Measurements from ENCODE around the gene VTCN1.

The VTCN1 gene

GRCh38 chr1:117116090-117116783 lies 94.5 kb downstream of the VTCN1 start:
- H3K4me1 ChIP-seq (ENCODE audit: control extremely low read depth in 1 of 4, control insufficient read depth in 4 of 4, insufficient read depth in 4 of 4, low read length in 3 of 4), result peaks cover 5 to 15% (median 7%) of the 10 kb centered on the region in 4 experiments
- no peak overlapping the region for H3K4me3 ChIP-seq (ENCODE audit: control insufficient read depth in 1 of 7, extremely low read depth in 1 of 7, insufficient read depth in 4 of 7, low read depth in 2 of 7, low read length in 6 of 7)
- no peak overlapping the region for H3K27ac ChIP-seq (ENCODE audit: insufficient read depth in 1 of 2, low read depth in 1 of 2, low read length in 2 of 2, poor library complexity in 1 of 2, severe bottlenecking in 2 of 2)
- ChIA-PET CTCF (interaction anchor here (0.6 to 2.1 kb wide), 5 partner anchors 11 to 846 kb away, joined by 3 to 5 read pairs (median 4); no protein-coding TSS in a partner anchor), POLR2A (no interaction called here)
- peaks cover 0 to 9% (median 6%) of the 10 kb centered on the region in 4 experiments for H3K36me3 ChIP-seq (ENCODE audit: control insufficient read depth in 4 of 4, insufficient read depth in 4 of 4, low read length in 3 of 4)
- H3K9me3 ChIP-seq (ENCODE audit: control extremely low read depth in 1 of 5, control insufficient read depth in 4 of 5, insufficient read depth in 2 of 5, low read depth in 1 of 5, low read length in 4 of 5), result no peaks in the 10 kb centered on the region
- DNase-seq, result no peak
- 96% methylated on average over 11 of the region's 13 CpGs for WGBS (ENCODE audit: insufficient coverage)
- H3K27me3 ChIP-seq (replicated peaks in 2 of 5; ENCODE audit: control insufficient read depth in 4 of 5, insufficient read depth in 5 of 5, low read length in 4 of 5), result no peaks in the 10 kb centered on the region

- H3K27me3 ChIP-seq (replicated peaks in 2 of 5; ENCODE audit: control insufficient read depth in 4 of 5, insufficient read depth in 5 of 5, low read length in 4 of 5), result no peaks in the 10 kb centered on the region
- DNase-seq, result peak; percentile 33 to 71 (median 63)
- ChIA-PET CTCF (interaction anchor here (1.1 to 2.1 kb wide), 2 partner anchors 13 to 47 kb away, joined by 5 to 6 read pairs; no protein-coding TSS in a partner anchor), POLR2A (no interaction called here)
- H3K36me3 ChIP-seq (ENCODE audit: control insufficient read depth in 4 of 4, insufficient read depth in 4 of 4, low read length in 3 of 4), result peaks cover 3 to 9% (median 6%) of the 10 kb centered on the region in 4 experiments
- H3K9me3 ChIP-seq (ENCODE audit: control extremely low read depth in 1 of 5, control insufficient read depth in 4 of 5, insufficient read depth in 2 of 5, low read depth in 1 of 5, low read length in 4 of 5), result no peaks in the 10 kb centered on the region
- no peak overlapping the region for H3K4me3 ChIP-seq (ENCODE audit: control insufficient read depth in 1 of 7, extremely low read depth in 1 of 7, insufficient read depth in 4 of 7, low read depth in 2 of 7, low read length in 6 of 7)
- WGBS (ENCODE audit: insufficient coverage), result no CpG with 5 or more reads among the region's 2 CpGs
- peaks cover 0 to 7% (median 0%) of the 10 kb centered on the region in 4 experiments for H3K4me1 ChIP-seq (ENCODE audit: control extremely low read depth in 1 of 4, control insufficient read depth in 4 of 4, insufficient read depth in 4 of 4, low read length in 3 of 4)
- peak overlapping the region; percentile 48 to 70 for H3K27ac ChIP-seq (ENCODE audit: insufficient read depth in 1 of 2, low read depth in 1 of 2, low read length in 2 of 2, poor library complexity in 1 of 2, severe bottlenecking in 2 of 2)
These were observed 95.8 kb downstream of the VTCN1 start for GRCh38 chr1:117114877-117115276.

- Histone ChIP-seq H3K4me1 (ENCODE audit: control extremely low read depth in 1 of 4, control insufficient read depth in 4 of 4, insufficient read depth in 4 of 4, low read length in 3 of 4) (peaks cover 0 to 7% (median 0%) of the 10 kb centered on the region in 4 experiments), H3K27me3 (replicated peaks in 2 of 5; ENCODE audit: control insufficient read depth in 4 of 5, insufficient read depth in 5 of 5, low read length in 4 of 5) (no peaks in the 10 kb centered on the region), H3K4me3 (ENCODE audit: control insufficient read depth in 1 of 7, extremely low read depth in 1 of 7, insufficient read depth in 4 of 7, low read depth in 2 of 7, low read length in 6 of 7) (no peak overlapping the region), H3K9me3 (ENCODE audit: control extremely low read depth in 1 of 5, control insufficient read depth in 4 of 5, insufficient read depth in 2 of 5, low read depth in 1 of 5, low read length in 4 of 5) (no peaks in the 10 kb centered on the region), H3K27ac (ENCODE audit: insufficient read depth in 1 of 2, low read depth in 1 of 2, low read length in 2 of 2, poor library complexity in 1 of 2, severe bottlenecking in 2 of 2) (no peak overlapping the region), H3K36me3 (ENCODE audit: control insufficient read depth in 4 of 4, insufficient read depth in 4 of 4, low read length in 3 of 4) (peaks cover 3 to 9% (median 7%) of the 10 kb centered on the region in 4 experiments)
- ChIA-PET CTCF (interaction anchor here (1.0 to 1.3 kb wide), 3 partner anchors 9 to 19 kb away, joined by 3 read pairs; no protein-coding TSS in a partner anchor), POLR2A (no interaction called here)
- 98% methylated on average over 9 of the region's 11 CpGs for WGBS (ENCODE audit: insufficient coverage)
- DNase-seq, result no peak
These were observed 97.5 kb downstream of the VTCN1 start for GRCh38 chr1:117113199-117113598.

GRCh38 chr1:117112047-117112717 lies 98.5 kb downstream of the VTCN1 start:
- Histone ChIP-seq H3K9me3 (ENCODE audit: control extremely low read depth in 1 of 5, control insufficient read depth in 4 of 5, insufficient read depth in 2 of 5, low read depth in 1 of 5, low read length in 4 of 5) (no peaks in the 10 kb centered on the region), H3K27me3 (replicated peaks in 2 of 5; ENCODE audit: control insufficient read depth in 4 of 5, insufficient read depth in 5 of 5, low read length in 4 of 5) (no peaks in the 10 kb centered on the region), H3K36me3 (ENCODE audit: control insufficient read depth in 4 of 4, insufficient read depth in 4 of 4, low read length in 3 of 4) (peaks cover 3 to 10% (median 7%) of the 10 kb centered on the region in 4 experiments), H3K4me1 (ENCODE audit: control extremely low read depth in 1 of 4, control insufficient read depth in 4 of 4, insufficient read depth in 4 of 4, low read length in 3 of 4) (peaks cover 0 to 7% (median 0%) of the 10 kb centered on the region in 4 experiments), H3K27ac (ENCODE audit: insufficient read depth in 1 of 2, low read depth in 1 of 2, low read length in 2 of 2, poor library complexity in 1 of 2, severe bottlenecking in 2 of 2) (no peak overlapping the region), H3K4me3 (ENCODE audit: control insufficient read depth in 1 of 7, extremely low read depth in 1 of 7, insufficient read depth in 4 of 7, low read depth in 2 of 7, low read length in 6 of 7) (no peak overlapping the region)
- POLR2A ChIA-PET, result no interaction called here
- CTCF ChIA-PET, result interaction anchor here (1.0 to 1.3 kb wide), 2 partner anchors 8 to 17 kb away, joined by 3 read pairs; no protein-coding TSS in a partner anchor
- 100% methylated on average over 5 of the region's 7 CpGs for WGBS (ENCODE audit: insufficient coverage)
- no peak for DNase-seq

GRCh38 chr1:117110774-117111173 lies 100.0 kb downstream of the VTCN1 start:
- H3K9me3 ChIP-seq (ENCODE audit: control extremely low read depth in 1 of 5, control insufficient read depth in 4 of 5, insufficient read depth in 2 of 5, low read depth in 1 of 5, low read length in 4 of 5), result no peaks in the 10 kb centered on the region
- POLR2A ChIA-PET, result no interaction called here
- no peaks in the 10 kb centered on the region for H3K27me3 ChIP-seq (replicated peaks in 2 of 5; ENCODE audit: control insufficient read depth in 4 of 5, insufficient read depth in 5 of 5, low read length in 4 of 5)
- H3K4me3 ChIP-seq (ENCODE audit: control insufficient read depth in 1 of 7, extremely low read depth in 1 of 7, insufficient read depth in 4 of 7, low read depth in 2 of 7, low read length in 6 of 7), result no peak overlapping the region
- H3K4me1 ChIP-seq (ENCODE audit: control extremely low read depth in 1 of 4, control insufficient read depth in 4 of 4, insufficient read depth in 4 of 4, low read length in 3 of 4), result peaks cover 0 to 7% (median 0%) of the 10 kb centered on the region in 4 experiments
- CTCF ChIA-PET, result interaction anchor here (1.0 kb wide), 1 partner anchor 18 kb away, joined by 3 read pairs; no protein-coding TSS in a partner anchor
- no peak overlapping the region for H3K27ac ChIP-seq (ENCODE audit: insufficient read depth in 1 of 2, low read depth in 1 of 2, low read length in 2 of 2, poor library complexity in 1 of 2, severe bottlenecking in 2 of 2)
- DNase-seq, result no peak
- 100% methylated on average over 1 of the region's 2 CpGs for WGBS (ENCODE audit: insufficient coverage)
- peaks cover 6 to 16% (median 15%) of the 10 kb centered on the region in 4 experiments for H3K36me3 ChIP-seq (ENCODE audit: control insufficient read depth in 4 of 4, insufficient read depth in 4 of 4, low read length in 3 of 4)

GRCh38 chr1:117107364-117107763 lies 103.4 kb downstream of the VTCN1 start:
- no peaks in the 10 kb centered on the region for H3K27me3 ChIP-seq (replicated peaks in 2 of 5; ENCODE audit: control insufficient read depth in 4 of 5, insufficient read depth in 5 of 5, low read length in 4 of 5)
- H3K4me1 ChIP-seq (ENCODE audit: control extremely low read depth in 1 of 4, control insufficient read depth in 4 of 4, insufficient read depth in 4 of 4, low read length in 3 of 4), result no peaks in the 10 kb centered on the region
- DNase-seq, result no peak
- POLR2A ChIA-PET, result no interaction called here
- H3K36me3 ChIP-seq (ENCODE audit: control insufficient read depth in 4 of 4, insufficient read depth in 4 of 4, low read length in 3 of 4), result peaks cover 16 to 30% (median 22%) of the 10 kb centered on the region in 4 experiments
- WGBS (ENCODE audit: insufficient coverage), result no CpG with 5 or more reads among the region's 2 CpGs
- no peak overlapping the region for H3K27ac ChIP-seq (ENCODE audit: insufficient read depth in 1 of 2, low read depth in 1 of 2, low read length in 2 of 2, poor library complexity in 1 of 2, severe bottlenecking in 2 of 2)
- no peaks in the 10 kb centered on the region for H3K9me3 ChIP-seq (ENCODE audit: control extremely low read depth in 1 of 5, control insufficient read depth in 4 of 5, insufficient read depth in 2 of 5, low read depth in 1 of 5, low read length in 4 of 5)
- no peak overlapping the region for H3K4me3 ChIP-seq (ENCODE audit: control insufficient read depth in 1 of 7, extremely low read depth in 1 of 7, insufficient read depth in 4 of 7, low read depth in 2 of 7, low read length in 6 of 7)
- CTCF ChIA-PET, result interaction anchor here (1.3 kb wide), 1 partner anchor 12 kb away, joined by 5 read pairs; no protein-coding TSS in a partner anchor

- Histone ChIP-seq H3K4me1 (ENCODE audit: control extremely low read depth in 1 of 4, control insufficient read depth in 4 of 4, insufficient read depth in 4 of 4, low read length in 3 of 4) (no peaks in the 10 kb centered on the region), H3K27me3 (replicated peaks in 2 of 5; ENCODE audit: control insufficient read depth in 4 of 5, insufficient read depth in 5 of 5, low read length in 4 of 5) (no peaks in the 10 kb centered on the region), H3K9me3 (ENCODE audit: control extremely low read depth in 1 of 5, control insufficient read depth in 4 of 5, insufficient read depth in 2 of 5, low read depth in 1 of 5, low read length in 4 of 5) (no peaks in the 10 kb centered on the region), H3K4me3 (ENCODE audit: control insufficient read depth in 1 of 7, extremely low read depth in 1 of 7, insufficient read depth in 4 of 7, low read depth in 2 of 7, low read length in 6 of 7) (no peak overlapping the region), H3K36me3 (ENCODE audit: control insufficient read depth in 4 of 4, insufficient read depth in 4 of 4, low read length in 3 of 4) (peaks cover 19 to 35% (median 27%) of the 10 kb centered on the region in 4 experiments), H3K27ac (ENCODE audit: insufficient read depth in 1 of 2, low read depth in 1 of 2, low read length in 2 of 2, poor library complexity in 1 of 2, severe bottlenecking in 2 of 2) (no peak overlapping the region)
- no peak for DNase-seq
- 100% methylated on average over 2 of the region's 2 CpGs for WGBS (ENCODE audit: insufficient coverage)
- ChIA-PET POLR2A (no interaction called here), CTCF (interaction anchor here (1.0 to 1.3 kb wide), 2 partner anchors 13 to 23 kb away, joined by 5 read pairs; no protein-coding TSS in a partner anchor)
These were observed 104.2 kb downstream of the VTCN1 start for GRCh38 chr1:117106478-117106877.
